ENCODE measurements around the gene WDR55.

DNA sequence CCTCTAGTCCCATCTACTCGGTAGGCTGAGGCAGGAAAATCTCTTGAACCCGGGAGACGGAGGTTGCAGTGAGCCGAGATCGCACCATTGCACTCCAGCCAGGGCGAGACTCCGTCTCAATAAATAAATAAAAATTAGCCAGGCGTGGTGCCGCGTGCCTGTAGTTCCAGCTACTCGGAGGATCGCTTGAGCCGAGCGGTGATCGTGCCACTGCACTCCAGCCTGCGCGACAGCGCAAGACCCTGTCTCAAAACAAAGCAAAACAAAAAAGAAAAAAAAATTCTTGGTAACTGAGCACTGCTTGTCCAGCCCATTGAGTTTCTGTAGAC, 710 bp upstream of the WDR55 start:
- no peak for TF ChIP-seq CTCF (conservative IDR thresholded peaks at IDR 0.05)
- no peak for TF ChIP-seq EZH2 (IDR thresholded peaks at IDR 0.05; ENCODE audit: low read depth)
